HG03103 (cell line): ENCODE results near the gene CTXN2.

Source experiments
- ATAC-seq: cut with Tn5 transposase; IDR thresholded peaks from one replicate; pipeline ENCODE4 v1.9.1; 2021; ENCODE audit warnings: low read depth; ENCODE audit not compliant: unreplicated experiment

CTXN2 gene

GRCh38 chr15:48221885-48222284, 30.4 kb downstream of the CTXN2 start:
- no peak for ATAC-seq

- ATAC-seq: no peak
Measured at GRCh38 chr15:48222627-48223026, 31.2 kb downstream of the CTXN2 start.

- no peak for ATAC-seq
Measured at GRCh38 chr15:48225771-48226170, 34.3 kb downstream of the CTXN2 start.

GRCh38 chr15:48230498-48230897, 39.0 kb downstream of the CTXN2 start:
- ATAC-seq: no peak

GRCh38 chr15:48233246-48233645, 41.8 kb downstream of the CTXN2 start:
- ATAC-seq: no peak

- ATAC-seq: no peak
Measured at GRCh38 chr15:48239334-48239733, 47.9 kb downstream of the CTXN2 start.

- ATAC-seq: no peak
Measured at GRCh38 chr15:48242015-48242414, 50.5 kb downstream of the CTXN2 start.

GRCh38 chr15:48242535-48242934, 51.1 kb downstream of the CTXN2 start:
- ATAC-seq: no peak

GRCh38 chr15:48244921-48245320, 53.5 kb downstream of the CTXN2 start:
- no peak for ATAC-seq

GRCh38 chr15:48248414-48248813, 56.9 kb downstream of the CTXN2 start:
- no peak for ATAC-seq

- no peak for ATAC-seq
Measured at GRCh38 chr15:48250640-48251076, 59.2 kb downstream of the CTXN2 start.

GRCh38 chr15:48253172-48253571, 61.7 kb downstream of the CTXN2 start:
- no peak for ATAC-seq
